HG03565 (cell line): ENCODE measurements around the gene MAGI1.

Experiments used
- ATAC-seq: cut with Tn5 transposase; IDR thresholded peaks from one replicate; pipeline ENCODE4 v1.9.1; 2021; ENCODE audit warnings: mild to moderate bottlenecking, moderate library complexity; ENCODE audit not compliant: unreplicated experiment

Gene MAGI1

DNA sequence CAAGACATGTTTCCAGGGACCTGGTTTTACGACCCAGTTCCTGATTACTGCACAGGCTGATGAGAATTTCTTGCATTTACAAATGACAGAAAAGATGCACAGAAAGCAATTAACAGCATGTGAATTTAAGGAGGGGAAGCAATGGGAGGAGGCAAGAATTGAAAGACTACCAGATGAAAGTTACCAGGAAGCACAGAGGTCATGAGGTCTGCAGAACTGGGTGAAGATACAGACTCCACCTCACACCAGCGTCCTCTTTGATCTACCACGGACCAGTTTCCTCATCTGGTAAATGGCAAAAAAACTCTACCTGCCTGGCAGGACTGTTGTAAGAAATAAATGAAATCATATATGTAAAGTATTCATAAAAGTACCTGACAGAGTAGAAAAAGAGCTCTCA lies 266.0 kb downstream of the MAGI1 start:
- no peak for ATAC-seq

- no peak for ATAC-seq
Observed at GRCh38 chr3:65767551-65767950, 271.2 kb downstream of the MAGI1 start.

DNA sequence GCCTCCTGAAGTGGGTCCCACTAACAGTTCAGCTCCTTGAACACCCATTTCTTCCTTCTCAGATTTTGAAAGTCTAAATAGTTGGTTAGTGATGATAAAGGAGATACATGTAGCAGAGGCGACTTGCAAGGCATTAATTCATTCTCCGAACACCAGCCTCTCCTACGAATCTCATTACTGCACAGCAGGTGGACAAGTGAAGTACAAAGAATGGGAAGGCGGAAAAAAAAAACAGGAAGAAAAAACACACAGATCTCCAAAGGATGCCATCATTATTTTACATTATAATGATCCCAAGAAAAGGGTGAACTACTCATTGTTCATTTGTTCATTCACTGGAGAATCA lies 276.5 kb downstream of the MAGI1 start:
- ATAC-seq, result no peak

DNA sequence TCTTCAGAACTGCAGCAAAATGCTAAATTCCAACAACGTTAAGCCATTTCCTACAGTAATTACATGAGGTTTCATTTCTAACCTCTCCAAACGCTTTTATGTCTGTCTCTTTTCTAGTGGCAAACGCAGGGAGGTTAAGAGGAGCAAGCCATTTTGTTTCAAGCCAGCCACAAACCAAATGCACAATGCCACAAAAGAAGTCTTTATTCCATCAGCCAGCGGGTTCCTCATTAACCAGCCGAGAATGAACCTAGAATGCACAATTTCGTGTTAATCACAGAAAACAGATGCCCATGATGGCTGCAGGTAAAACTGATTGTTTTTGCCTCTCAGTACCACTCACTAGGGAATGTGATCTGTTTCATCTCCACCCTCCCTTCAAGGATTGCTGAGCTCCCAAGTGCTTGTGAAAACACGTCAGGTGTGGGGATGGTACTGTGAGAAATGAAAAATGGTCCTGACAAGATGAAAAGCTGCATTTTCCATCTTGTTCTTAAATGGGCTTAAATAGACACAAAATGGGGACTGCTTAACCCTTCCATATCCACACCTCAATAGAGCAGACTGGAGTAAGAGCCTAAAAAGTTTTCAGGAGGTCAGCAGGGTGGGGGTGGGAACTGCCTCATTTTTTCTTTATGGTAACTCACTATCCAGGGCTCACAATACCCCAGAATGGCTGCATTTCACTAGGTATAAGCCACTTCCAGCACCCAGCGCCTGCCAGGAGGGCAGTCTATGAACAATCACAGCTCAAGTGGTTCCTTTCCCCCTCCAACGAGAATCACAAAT lies 277.1 kb downstream of the MAGI1 start:
- ATAC-seq, result no peak

- no peak for ATAC-seq
Observed at GRCh38 chr3:65758876-65759598, 279.7 kb downstream of the MAGI1 start.

DNA sequence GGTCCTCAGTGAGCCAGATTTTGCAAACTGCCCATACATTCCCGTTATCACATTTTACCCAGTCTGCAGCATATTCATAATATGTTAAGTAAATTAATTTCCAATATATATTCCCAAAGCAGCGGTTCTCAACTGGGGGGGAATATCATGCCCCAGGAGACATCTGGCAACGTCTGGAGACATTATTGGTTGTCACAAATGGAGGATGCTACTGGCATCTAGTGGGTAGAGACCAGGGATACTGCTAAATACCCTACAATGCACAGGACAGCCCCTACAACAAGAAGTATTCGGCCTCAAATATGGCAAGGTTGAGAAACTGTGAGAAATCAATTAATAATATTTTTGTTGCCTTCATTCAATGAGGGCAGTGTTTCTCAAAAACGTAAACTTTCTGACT lies 280.3 kb downstream of the MAGI1 start:
- no peak for ATAC-seq

GRCh38 chr3:65752636-65753035 lies 286.1 kb downstream of the MAGI1 start:
- ATAC-seq, result no peak

- ATAC-seq, result no peak
Observed at GRCh38 chr3:65751123-65751700, 287.5 kb downstream of the MAGI1 start.

GRCh38 chr3:65749066-65749465 lies 289.7 kb downstream of the MAGI1 start:
- ATAC-seq, result no peak

GRCh38 chr3:65748326-65748725 lies 290.4 kb downstream of the MAGI1 start:
- ATAC-seq, result no peak

DNA sequence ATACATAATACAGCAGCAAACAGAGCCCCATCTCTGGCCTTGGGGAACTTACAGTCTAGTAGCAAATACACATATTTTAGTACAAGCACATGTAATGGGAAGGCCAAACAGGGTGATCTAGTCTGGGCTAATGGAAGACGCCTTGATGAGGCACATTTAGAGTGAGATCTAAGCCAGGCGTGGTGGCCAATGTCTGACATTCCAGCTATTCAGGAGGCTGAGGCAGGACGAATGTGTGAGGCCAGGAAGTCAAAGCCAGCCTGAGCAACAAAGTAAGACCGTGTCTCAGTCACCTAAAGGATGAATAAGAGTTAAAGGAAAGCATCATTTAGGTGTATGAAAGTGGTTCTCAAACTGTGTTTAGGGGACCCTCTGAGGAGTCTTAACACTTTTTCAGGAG lies 291.9 kb downstream of the MAGI1 start:
- no peak for ATAC-seq

GRCh38 chr3:65745306-65745705 lies 293.4 kb downstream of the MAGI1 start:
- ATAC-seq, result no peak

DNA sequence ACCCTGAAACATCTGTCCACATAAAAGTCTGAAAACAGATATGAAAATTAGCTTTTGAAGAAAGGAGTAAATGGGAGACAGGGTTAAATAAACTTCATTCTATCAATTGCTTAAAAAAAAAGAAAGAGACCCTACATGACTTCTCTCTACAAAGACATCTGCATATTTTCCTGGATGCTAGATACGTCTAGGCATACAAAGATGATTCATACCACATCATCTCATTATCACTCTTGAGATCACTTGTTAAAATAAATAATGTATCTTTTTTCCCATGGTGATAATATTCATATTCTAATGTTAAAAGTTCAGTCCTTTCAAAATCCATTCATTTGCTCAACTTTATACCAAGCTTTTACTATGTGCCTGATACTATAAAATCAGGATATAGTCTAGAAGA lies 295.8 kb downstream of the MAGI1 start:
- no peak for ATAC-seq

DNA sequence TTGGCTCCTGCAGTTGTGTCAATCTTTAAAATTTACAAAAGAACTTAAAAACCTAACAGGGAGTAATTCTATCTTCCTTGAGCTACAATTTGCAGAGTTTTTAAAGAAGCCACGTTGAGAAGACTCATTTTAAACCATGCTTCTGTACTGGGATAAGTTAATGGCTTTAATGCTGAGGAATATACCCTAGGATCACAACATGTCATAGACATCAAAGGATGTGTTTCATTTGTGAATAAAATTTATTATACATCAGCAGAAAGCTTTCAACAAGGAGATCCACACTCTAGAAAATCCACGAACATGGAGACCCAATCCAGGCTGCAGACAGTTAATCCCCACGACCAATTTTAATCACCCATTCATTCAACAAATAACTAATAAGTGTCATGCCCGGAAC lies 297.2 kb downstream of the MAGI1 start:
- no peak for ATAC-seq

- no peak for ATAC-seq
Observed at GRCh38 chr3:65739901-65740541, 298.7 kb downstream of the MAGI1 start.

DNA sequence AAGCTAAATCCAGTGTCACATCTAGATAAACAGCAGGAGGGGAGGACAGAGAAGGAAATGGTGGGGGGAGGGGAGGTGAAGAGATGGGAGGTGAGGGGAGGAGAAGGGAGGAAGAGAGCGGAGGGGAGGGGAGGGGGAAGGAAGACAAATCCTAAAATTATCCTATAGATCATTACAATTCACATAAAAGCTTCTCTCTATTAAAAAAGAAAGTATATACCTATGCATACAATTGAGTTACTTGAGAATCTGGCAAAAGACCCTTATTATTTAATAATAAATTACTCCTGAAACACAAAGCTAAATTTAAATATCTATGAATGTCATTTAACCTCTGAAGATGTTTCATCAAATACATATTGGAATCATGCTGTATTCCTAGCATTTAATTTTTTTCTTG lies 303.9 kb downstream of the MAGI1 start:
- ATAC-seq, result no peak

- no peak for ATAC-seq
Observed at GRCh38 chr3:65734382-65734781, 304.3 kb downstream of the MAGI1 start.

GRCh38 chr3:65733459-65733858 lies 305.3 kb downstream of the MAGI1 start:
- ATAC-seq, result no peak

- ATAC-seq, result peak; percentile 97
Observed at GRCh38 chr3:65732051-65732935, 306.4 kb downstream of the MAGI1 start.

GRCh38 chr3:65730449-65730848 lies 308.3 kb downstream of the MAGI1 start:
- ATAC-seq, result no peak

- ATAC-seq, result no peak
Observed at GRCh38 chr3:65729973-65730372, 308.7 kb downstream of the MAGI1 start.
